GM19452 (cell line): ENCODE measurements around the gene CCSAP.
A peak's percentile ranks its signal among the peaks of the same experiment; 100 is the strongest.
"Not testable (repeated sequence)": the region's sequence is repeated elsewhere in the genome, so short reads cannot be mapped to it uniquely, and the experiment has no call there.

Experiments
- ATAC-seq: cut with Tn5 transposase; IDR thresholded peaks from one replicate; pipeline ENCODE4 v1.9.1; 2021; ENCODE audit not compliant: unreplicated experiment

CCSAP gene

DNA sequence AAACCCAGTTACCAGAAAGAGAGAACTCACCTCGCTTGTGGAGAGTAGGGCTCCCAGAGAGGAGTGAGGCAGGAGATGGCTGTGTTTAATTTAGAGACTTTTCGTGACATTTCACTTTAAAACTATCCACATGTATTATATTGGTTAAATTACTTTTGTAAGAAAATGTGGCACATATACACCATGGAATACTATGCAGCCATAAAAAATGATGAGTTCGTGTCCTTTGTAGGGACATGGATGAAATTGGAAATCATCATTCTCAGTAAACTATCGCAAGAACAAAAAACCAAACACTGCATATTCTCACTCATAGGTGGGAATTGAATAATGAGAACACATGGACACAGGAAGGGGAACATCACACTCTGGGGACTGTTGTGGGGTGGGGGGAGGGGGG lies 51.2 kb downstream of the CCSAP start:
- not testable (repeated sequence) for ATAC-seq

DNA sequence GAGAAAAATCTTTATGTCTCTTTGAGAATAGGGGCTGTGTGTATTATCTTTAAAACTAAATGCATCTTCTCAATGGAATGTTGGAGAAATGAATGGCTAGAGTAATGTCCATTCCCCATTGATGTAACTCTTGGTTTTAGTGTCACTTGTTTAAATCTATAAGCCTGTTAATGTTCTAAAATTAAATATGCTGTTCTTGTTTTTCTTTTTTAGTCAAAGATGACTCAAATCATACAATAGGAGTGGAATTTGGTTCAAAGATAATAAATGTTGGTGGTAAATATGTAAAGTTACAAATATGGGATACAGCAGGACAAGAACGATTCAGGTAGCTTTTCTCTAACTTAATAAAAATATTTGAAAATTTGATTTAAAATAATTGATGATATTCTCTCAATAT lies 54.3 kb downstream of the CCSAP start:
- ATAC-seq, result no peak

GRCh38 chr1:229287267-229287666 lies 55.6 kb downstream of the CCSAP start:
- no peak for ATAC-seq

GRCh38 chr1:229286099-229286766 lies 56.6 kb downstream of the CCSAP start:
- ATAC-seq, result no peak

DNA sequence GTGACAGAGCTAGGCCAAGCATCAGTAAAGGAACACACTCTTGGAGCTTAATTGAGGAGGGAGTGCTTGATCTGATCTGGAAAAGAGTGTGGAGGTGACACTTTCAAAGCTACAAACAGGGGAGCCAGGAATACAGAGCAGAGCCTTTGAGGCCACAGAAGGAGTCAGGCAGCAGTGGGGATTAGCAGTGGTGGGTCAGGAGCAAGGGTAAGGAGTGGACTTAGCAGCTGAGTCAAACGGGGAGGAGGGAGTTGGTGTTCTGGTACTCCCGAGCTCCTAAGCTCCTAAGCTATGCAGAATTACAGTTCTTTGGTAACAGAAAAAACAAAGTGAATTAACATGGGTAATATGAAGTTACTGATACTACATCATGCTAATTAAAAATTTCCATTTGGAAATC lies 57.4 kb downstream of the CCSAP start:
- ATAC-seq, result no peak

GRCh38 chr1:229284887-229285286 lies 58.0 kb downstream of the CCSAP start:
- ATAC-seq, result no peak

DNA sequence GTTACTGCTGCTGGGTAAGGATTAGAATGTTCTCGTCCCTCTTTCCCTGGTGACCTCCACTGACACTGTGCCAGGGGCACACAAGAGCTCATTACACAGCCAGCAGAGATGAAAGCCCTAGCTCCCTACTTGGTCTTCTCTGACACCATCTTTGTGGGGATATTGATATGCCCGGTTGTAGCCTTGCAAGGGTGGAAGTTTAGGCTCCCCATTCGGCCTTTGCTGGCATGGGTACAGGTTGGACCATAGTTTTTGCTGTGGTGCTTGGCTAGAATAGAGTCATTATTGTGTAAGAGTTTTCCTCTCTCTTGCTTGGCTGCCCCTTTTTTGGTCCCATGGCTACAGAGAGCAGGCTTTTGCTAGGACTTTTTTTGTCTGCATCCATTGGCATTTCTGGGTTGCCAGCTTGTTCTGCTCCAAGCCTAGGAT lies 59.6 kb downstream of the CCSAP start:
- no peak for ATAC-seq

DNA sequence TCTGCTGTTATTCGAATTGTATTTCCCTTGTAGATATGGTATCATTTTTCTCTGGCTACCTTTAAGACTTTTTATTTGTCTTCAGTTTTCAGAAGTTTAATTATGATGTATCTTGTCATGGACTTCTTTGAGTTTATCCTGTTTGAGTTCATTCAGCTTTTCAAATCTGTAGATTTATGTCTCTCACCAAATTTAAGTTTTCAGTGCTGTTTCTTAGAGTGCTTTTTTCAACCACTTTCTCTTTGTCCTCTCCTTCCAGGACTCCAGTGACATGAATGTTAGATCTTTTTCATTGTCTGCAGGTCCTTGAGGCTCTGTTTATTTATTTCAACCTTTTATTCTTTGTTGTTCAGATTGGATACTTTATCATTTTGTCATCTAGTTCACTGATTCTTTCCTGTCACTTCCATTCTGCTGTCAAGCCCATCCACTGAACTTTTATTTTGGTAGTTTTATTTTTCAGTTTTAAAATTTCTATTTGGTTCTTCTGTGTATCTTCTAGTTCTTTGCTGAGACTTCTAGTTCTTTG lies 60.5 kb downstream of the CCSAP start:
- ATAC-seq, result no peak

DNA sequence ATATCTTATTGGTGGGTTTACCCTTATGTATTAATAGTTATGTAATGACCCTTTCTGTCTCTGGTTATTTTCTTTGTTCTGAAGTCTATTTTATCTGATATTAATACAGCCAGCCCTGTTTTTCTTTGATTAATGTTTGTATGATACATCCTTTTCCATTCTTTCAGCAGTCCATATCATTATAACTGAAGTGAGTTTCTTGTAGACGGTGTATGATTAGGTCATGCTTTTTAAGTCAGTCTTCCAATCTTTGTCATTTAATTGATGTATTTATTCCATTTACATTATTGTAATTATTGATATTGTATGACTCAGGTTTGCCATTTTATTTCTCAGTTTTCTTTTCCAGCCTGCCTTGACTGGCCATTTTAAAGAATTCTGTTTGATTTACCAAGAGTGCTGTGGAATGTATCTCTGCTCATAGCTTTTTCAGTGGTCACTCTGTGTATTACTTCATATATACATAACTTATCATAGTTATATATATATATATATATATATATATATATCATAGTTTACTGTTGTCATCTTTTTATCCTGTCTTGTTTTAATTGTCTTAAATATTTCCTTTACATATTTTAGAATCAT lies 61.4 kb downstream of the CCSAP start:
- no peak for ATAC-seq

GRCh38 chr1:229280921-229281320 lies 61.9 kb downstream of the CCSAP start:
- no peak for ATAC-seq

DNA sequence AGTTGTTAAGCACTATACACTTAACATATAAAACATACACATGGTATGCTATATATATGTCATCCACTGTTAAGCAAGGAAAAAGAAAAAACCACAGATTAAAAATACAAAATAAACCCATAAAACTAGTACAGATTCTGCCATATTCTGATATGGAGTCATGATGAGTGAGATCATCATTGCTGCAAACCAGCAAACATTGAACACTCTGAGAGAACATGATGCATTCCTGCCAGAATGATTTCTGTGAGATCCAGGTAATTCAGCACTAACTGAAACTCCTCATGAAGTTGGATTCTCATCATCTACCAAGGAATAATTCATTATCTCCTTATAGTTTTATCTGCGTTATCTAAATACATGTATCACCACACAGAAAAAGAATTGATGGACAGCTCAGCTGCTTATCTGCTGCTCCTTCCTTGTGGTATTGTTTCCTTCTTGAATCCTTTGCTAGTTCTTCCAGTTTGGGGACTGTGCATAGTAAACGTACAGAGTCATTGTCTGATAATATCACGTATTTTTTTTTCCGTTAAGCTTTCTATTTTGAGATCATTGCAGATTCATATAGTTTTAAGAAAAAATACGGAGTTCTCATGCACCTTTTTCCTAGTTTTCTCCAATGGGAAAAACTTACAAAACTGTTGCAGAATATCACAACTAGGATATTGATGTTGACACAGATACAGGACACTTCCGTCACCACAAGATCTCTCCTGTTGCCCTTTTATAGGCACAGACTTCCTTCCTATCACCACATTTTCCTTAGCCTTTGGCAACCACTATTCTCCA lies 62.6 kb downstream of the CCSAP start:
- ATAC-seq, result no peak

GRCh38 chr1:229279242-229279641 lies 63.6 kb downstream of the CCSAP start:
- ATAC-seq, result no peak

DNA sequence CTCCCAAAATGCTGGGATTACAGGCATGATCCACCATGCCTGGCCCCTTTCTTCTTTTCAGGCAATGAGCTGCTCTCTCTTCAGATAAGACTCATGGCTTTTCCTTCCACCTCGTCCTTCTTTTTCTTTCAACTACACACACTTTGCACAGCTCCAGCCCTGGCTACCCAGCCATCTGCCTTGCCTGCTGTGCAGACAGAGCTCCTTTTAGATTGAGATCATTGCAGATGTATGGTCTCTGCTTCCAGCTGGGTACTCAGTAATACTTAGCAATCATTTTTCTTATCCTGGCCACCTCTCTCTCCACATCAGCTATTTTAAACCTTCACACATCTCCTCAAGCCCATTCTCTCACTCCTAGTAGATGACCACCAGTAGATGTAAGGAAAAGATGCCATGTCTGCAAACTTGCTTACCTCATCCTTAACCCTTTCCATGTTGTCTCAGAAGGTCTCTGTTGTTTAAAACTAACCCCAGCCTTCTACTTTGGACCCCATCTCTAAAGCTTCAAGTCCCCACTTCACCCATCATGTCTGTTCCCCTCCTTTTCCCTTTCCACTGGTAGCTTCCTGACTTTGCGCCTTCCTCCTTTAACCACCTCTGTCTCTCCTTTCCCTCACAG lies 64.6 kb downstream of the CCSAP start:
- ATAC-seq, result no peak

DNA sequence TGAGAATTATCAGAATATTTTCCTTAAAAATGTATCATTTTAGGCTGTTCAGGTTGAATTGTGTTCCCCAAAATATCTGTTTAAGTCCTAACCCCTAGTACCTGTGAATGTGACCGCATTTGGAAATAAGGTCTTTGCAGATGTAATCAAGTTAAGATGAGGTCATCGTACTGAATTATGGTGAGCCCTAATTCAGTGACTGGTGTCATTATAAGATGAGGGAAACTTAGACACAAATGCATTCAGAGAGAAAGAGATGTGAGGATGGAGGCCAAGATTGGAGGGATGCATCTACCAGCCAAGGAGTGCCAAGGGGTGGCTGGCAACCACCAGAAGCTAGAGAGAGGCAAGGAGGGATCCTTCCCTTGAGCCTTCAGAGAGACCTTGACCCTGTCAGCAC lies 67.8 kb downstream of the CCSAP start:
- ATAC-seq, result no peak

GRCh38 chr1:229273507-229274232 lies 69.2 kb downstream of the CCSAP start:
- no peak for ATAC-seq

DNA sequence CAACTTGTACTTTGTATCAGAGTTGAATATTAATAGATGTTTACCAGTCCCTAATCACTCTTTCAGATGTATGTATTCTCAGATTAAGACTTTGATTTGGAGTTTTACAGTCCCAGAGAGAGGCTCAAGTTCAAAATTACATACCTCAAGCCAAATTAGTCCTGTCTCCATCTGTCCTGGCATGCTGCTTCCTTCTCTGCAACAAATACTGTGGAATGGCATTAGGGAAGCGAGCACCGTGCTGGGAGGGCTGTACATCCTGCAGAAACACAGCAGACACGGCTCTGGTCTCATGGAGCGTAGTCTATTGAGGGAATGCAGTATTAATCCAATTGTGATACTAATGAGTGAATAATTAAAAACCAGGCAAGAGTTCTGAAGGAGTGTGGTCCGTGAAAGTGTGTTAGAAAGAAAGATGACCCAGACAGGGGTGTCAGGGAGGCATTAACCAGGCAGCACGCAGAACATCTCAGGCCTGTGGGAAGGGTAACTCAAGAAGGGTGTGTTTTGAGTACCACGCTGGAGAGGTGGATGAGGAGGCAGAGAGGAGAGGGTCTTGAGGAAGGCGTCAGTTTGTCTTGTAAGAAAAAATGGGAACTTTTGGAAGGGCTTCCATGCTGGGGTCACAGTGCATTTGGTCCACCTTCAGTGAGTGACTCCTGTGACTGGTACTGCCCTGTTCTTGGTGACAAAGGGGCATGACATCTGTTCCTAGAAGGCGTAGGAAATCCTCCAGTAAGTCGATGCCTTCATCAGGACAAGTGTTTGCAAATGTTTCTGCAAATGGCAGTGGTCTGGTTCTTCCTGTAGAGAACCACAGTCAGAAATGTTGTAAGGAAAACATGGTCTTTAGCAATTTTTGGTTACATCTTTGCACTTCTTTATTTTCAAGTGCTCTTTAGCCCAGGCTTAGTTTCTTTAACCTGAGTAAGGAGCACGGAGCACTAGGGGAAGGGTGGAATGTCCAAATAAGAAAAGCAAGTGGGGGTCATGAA lies 70.4 kb downstream of the CCSAP start:
- ATAC-seq, result no peak

DNA sequence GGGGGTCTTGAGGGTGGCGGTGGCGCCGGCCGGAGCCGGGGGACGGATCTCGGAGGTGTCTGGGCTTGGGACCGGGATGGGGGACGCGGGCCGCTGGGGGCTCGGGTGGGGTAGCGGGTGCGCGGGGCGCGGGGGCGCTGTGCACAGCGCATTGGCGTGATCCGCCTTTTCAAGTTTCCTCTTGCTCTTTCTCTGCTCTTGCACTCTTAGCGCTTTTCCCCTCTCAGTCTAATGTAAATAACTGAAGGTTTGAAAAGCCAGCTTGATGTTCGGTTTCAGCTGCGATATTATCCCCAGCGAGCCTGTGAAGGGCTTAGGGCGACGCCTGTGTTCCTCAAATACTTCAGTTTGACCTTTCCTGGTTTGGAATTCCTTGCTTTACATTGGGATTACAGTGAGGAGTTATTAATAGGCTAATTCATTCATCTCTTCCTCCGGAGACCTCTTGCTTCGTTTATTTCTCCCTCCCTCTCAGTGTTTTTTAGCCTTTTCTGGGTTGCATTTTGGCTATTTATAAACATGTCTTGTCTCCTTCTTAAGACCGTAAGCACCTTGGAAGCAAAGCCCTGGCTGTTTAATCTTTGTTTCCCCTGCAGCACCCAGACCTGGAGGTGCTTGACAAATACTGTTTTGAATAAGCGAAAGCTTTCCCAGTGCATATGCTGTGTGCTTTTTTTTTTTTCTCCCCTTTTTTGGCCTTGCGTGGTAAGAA lies 71.2 kb downstream of the CCSAP start:
- peak; percentile 51 for ATAC-seq
